K562 (cell line): ENCODE data around the gene FAM78B. TPM values are rescaled to one million over a fixed set of nuclear protein-coding genes. Genes with fewer than 3 reads are reported as not detected.

Experiments
- ATAC-seq: fragments of 200-7000 bp; cut with Tn5 transposase; 3 replicates; pipeline ENCODE4 v1.9.1; 2020; ENCODE audit warnings: moderate library complexity
- BruUV-seq: library from RNA; stranded (reverse); fragments of 400-500 nt; replicated peaks from 2 replicates; lab custom pipeline; 2021; lab: Mats Ljungman, UMichigan
- CTCF ChIA-PET: fragments of 300-600 bp; formaldehyde crosslinking; extraction: SDS; loops from one replicate; lab custom pipeline; 2021; ENCODE audit warnings: low intra/inter-chr PET ratio; lab: Yijun Ruan, JAX
- POLR2A ChIA-PET: fragments of 300-600, 350-650 bp; sonication (Branson Sonifier 250); formaldehyde crosslinking; extraction: SDS; loops from one replicate; lab custom pipeline; 2021; ENCODE audit warnings: antibody characterized with exemption, inconsistent platforms; lab: Yijun Ruan, JAX
- DNase-seq, 4 experiments: peaks; one replicate each; pipeline versions ENCODE4 v3.0.0 to v3.0.0-alpha.2; 2011 to 2018; ENCODE audit warnings: low spot score in 3 of 4, mixed read lengths in 3 of 4; ENCODE audit errors: extremely low read depth in 1 of 4
- FAIRE-seq: peaks from 2 replicates; lab custom pipeline; 2011; peaks lifted over from hg19 to GRCh38; lab: Jason Lieb, UNC
- H2AFZ ChIP-seq: 2 replicates; pipeline ENCODE4 v1.6.0; 2011; ENCODE audit warnings: low read depth, low read length, control low read depth, inconsistent platforms
- H3K27ac ChIP-seq: fragments of 200-600 bp; 3 replicates; pipeline ENCODE4 v1.8.0; 2011; ENCODE audit warnings: low read depth, mild to moderate bottlenecking, control low read depth, inconsistent platforms, low read length, moderate library complexity, mixed read lengths; ENCODE audit errors: extremely low read depth
- H3K27me3 ChIP-seq, 2 experiments: fragments of 300-600 bp in 1 of 2; 2 replicates in 1 of 2; 3 replicates in 1 of 2; pipeline versions ENCODE4 v1.6.0 to v1.8.0; 2011; ENCODE audit warnings: inconsistent platforms in 2 of 2, low read length in 2 of 2, mild to moderate bottlenecking in 1 of 2, mixed read lengths in 1 of 2, moderate library complexity in 1 of 2; ENCODE audit not compliant: control insufficient read depth in 2 of 2, insufficient read depth in 2 of 2
- H3K36me3 ChIP-seq: fragments of 300-600 bp; 3 replicates; pipeline ENCODE4 v1.8.0; 2011; ENCODE audit warnings: mild to moderate bottlenecking, low read length, inconsistent platforms; ENCODE audit not compliant: control insufficient read depth, insufficient read depth
- H3K4me1 ChIP-seq, 2 experiments: fragments of 200-600 bp in 1 of 2; replicated peaks in 1 of 2; 2 replicates in 1 of 2; 3 replicates in 1 of 2; pipeline versions ENCODE4 v1.5.1 to v1.8.0; 2011; ENCODE audit warnings: inconsistent platforms in 2 of 2, low read length in 2 of 2, mild to moderate bottlenecking in 1 of 2, mixed read lengths in 1 of 2, moderate library complexity in 1 of 2; ENCODE audit not compliant: control insufficient read depth in 2 of 2, insufficient read depth in 2 of 2
- H3K4me2 ChIP-seq: 2 replicates; pipeline ENCODE4 v1.6.1; 2011; ENCODE audit warnings: low read length, control low read depth, inconsistent platforms, mixed read lengths; ENCODE audit not compliant: insufficient read depth
- H3K4me3 ChIP-seq: fragments of 200-600 bp; sonication (generic), shearing (Covaris generic); 2 replicates; pipeline ENCODE4 v1.5.1; 2016; ENCODE audit warnings: control low read depth, inconsistent platforms
- H3K79me2 ChIP-seq: fragments of 200-600 bp; 3 replicates; pipeline ENCODE4 v1.8.0; 2011; ENCODE audit warnings: low read length, inconsistent platforms; ENCODE audit not compliant: control insufficient read depth, insufficient read depth
- H3K9ac ChIP-seq, 2 experiments: 2 replicates each; pipeline versions ENCODE4 v1.6.0 to v1.6.1; 2011; ENCODE audit warnings: low read depth in 2 of 2, low read length in 2 of 2, control low read depth in 1 of 2, inconsistent platforms in 1 of 2, mild to moderate bottlenecking in 1 of 2, mixed read lengths in 1 of 2; ENCODE audit not compliant: insufficient read depth in 1 of 2
- H3K9me1 ChIP-seq: one replicate; pipeline ENCODE4 v1.6.0; 2011; ENCODE audit warnings: inconsistent platforms, mild to moderate bottlenecking, low read length, moderate library complexity; ENCODE audit not compliant: control insufficient read depth, insufficient read depth
- H3K9me3 ChIP-seq: replicated peaks from 2 replicates; pipeline ENCODE4 v1.5.1; 2011; ENCODE audit warnings: low read depth, low read length, inconsistent platforms; ENCODE audit not compliant: control insufficient read depth, insufficient read depth
- H4K20me1 ChIP-seq: replicated peaks from 2 replicates; pipeline ENCODE4 v1.6.1; 2011; ENCODE audit warnings: low read length, inconsistent platforms, mixed read lengths; ENCODE audit not compliant: control insufficient read depth, insufficient read depth
- FOXO4 ChIP-seq: fragments of 450-650 bp; formaldehyde crosslinking; IDR thresholded peaks from 2 replicates; pipeline ENCODE4 v1.4.0; 2020; ENCODE audit warnings: mild to moderate bottlenecking, moderate library complexity
- NFIX ChIP-seq: fragments of 250-450 bp; sonication (Bioruptor Pico); IDR thresholded peaks from 2 replicates; pipeline ENCODE4 v1.4.0; 2020; ENCODE audit warnings: low read depth, mild to moderate bottlenecking, moderate library complexity
- RNF219 ChIP-seq: fragments of 250-450 bp; sonication (Bioruptor Pico); IDR thresholded peaks from 2 replicates; pipeline ENCODE4 v1.5.0; 2022; ENCODE audit warnings: mild to moderate bottlenecking
- SETDB1 ChIP-seq: IDR thresholded peaks from one replicate; pipeline ENCODE4 v1.6.1; 2012; ENCODE audit warnings: low read length, control low read depth, inconsistent platforms
- SNIP1 ChIP-seq: fragments of 450-650 bp; IDR thresholded peaks from 2 replicates; pipeline ENCODE4 v1.7.1; 2017; ENCODE audit warnings: low read depth, mild to moderate bottlenecking
- TBL1XR1 ChIP-seq, 2 experiments: IDR thresholded peaks; 2 replicates each; pipeline ENCODE4 v1.6.1; 2012; ENCODE audit warnings: improper control_type of control experiment in 2 of 2, low read length in 2 of 2, mild to moderate bottlenecking in 1 of 2
- TRIM28 ChIP-seq: fragments of 450-650 bp; IDR thresholded peaks from 2 replicates; pipeline ENCODE4 v1.6.1; 2017
- ZC3H8 ChIP-seq: fragments of 450-650 bp; IDR thresholded peaks from 2 replicates; pipeline ENCODE4 v1.6.1; 2017
- ZNF263 ChIP-seq: sonication (generic); formaldehyde crosslinking; IDR thresholded peaks from 2 replicates; pipeline ENCODE4 v1.8.0; 2022; ENCODE audit warnings: mild to moderate bottlenecking, missing genetic modification reagents, borderline replicate concordance
- ZNF395 ChIP-seq: fragments of 200-800 bp; sonication (Bioruptor generic); IDR thresholded peaks from 2 replicates; pipeline ENCODE4 v1.6.1; 2017; ENCODE audit warnings: missing genetic modification characterization, missing compliant biosample characterization
- WGBS: fragments of 100-300 bp; shearing (Covaris generic); methylation state at CpG from one replicate; pipeline ENCODE4 v1.1.6; 2016; ENCODE audit warnings: low coverage, mixed read lengths; ENCODE audit not compliant: insufficient coverage; ENCODE audit errors: missing lambda C conversion rate; 5-methylcytosine and 5-hydroxymethylcytosine counted together
- in situ Hi-C: fragments of 300-500 bp; cut with MboI; formaldehyde crosslinking; loops from 4 replicates; pipeline ENCODE4 v1.15.0; 2018; ENCODE audit warnings: inconsistent platforms, mixed read lengths
- intact Hi-C: fragments of 100-400 bp; cut with micrococcal nuclease; formaldehyde crosslinking; loops from 2 replicates; pipeline ENCODE4 v1.14.2; 2022
- polyA plus RNA-seq, 8 experiments: library from polyadenylated mRNA; depleted of rRNA in 4 of 8; stranded (reverse) in 5 of 8; unstranded in 3 of 8; fragments of >200 nt; fragmentation: Nextera tagmentation in 2 of 8; fragmentation: Illumina TruSeq in 1 of 8; extraction: Ambion mirVana in 2 of 8; extraction: Trizol in 1 of 8; gene quantifications; 2 replicates each; pipeline versions ENCODE4 v1.2.1 to v1.2.3, GENCODE V29; 2011 to 2014; ENCODE audit warnings: inconsistent platforms in 1 of 8, missing spikeins in 1 of 8
- total RNA-seq, 7 experiments: library from RNA; depleted of rRNA in 6 of 7; stranded (reverse); fragments of >200 nt in 6 of 7; fragmentation: Illumina TruSeq in 2 of 7; extraction: Trizol in 2 of 7; gene quantifications; 2 replicates each; pipeline versions ENCODE4 v1.2.1 to v1.2.3, GENCODE V29; 2011 to 2021; ENCODE audit warnings: low replicate concordance in 1 of 7

The FAM78B gene
- total and polyA plus RNA-seq, 9 of the 15 experiments (the other 6 are each of a cell fraction or from before 2014, with no cell fraction given): 0.04 to 0.43 (median 0.29) TPM; not detected in 1

GRCh38 chr1:166156674-166157073, 10.1 kb downstream of the FAM78B start:
- POLR2A ChIA-PET: interaction anchor here (0.6 to 1.3 kb wide), 4 partner anchors 10 to 191 kb away, joined by 3 read pairs; no protein-coding TSS in a partner anchor
- no TSS peak for BruUV-seq

GRCh38 chr1:166155108-166155507, 11.7 kb downstream of the FAM78B start:
- no peak for FAIRE-seq
- in situ Hi-C loops: no loop called here
- WGBS: 0% methylated on average over 5 of the region's 5 CpGs
- TF ChIP-seq NFIX (CRISPR knock-in tag) (no peak), TRIM28 (no peak), TBL1XR1 (IDR thresholded peaks at IDR 0.05; ENCODE audit: low read length in 2 of 2) (no peak), RNF219 (no peak), SNIP1 (no peak), ZC3H8 (no peak), ZNF395 (CRISPR knock-in tag) (no peak), ZNF263 (no peak)

More at GRCh38 chr1:166156674-166157073, 10.1 kb downstream of the FAM78B start:
- no peaks in the 10 kb centered on the region for H3K9me3 ChIP-seq
- CTCF ChIA-PET: no interaction called here
- H3K9ac ChIP-seq: no peak overlapping the region
- H3K9me1 ChIP-seq: peaks cover 3% of the 10 kb centered on the region
- H3K27ac ChIP-seq: no peak overlapping the region
- H3K27me3 ChIP-seq: peaks cover 12 to 19% of the 10 kb centered on the region in 2 experiments; a peak in 4 of 5 replicates
- intact Hi-C loops: no loop called here
- H4K20me1 ChIP-seq: peaks cover 3% of the 10 kb centered on the region; the same call in 1 of the 2 replicates
- no peak for DNase-seq
- H3K79me2 ChIP-seq: no peaks in the 10 kb centered on the region
- H3K4me2 ChIP-seq: no peak overlapping the region
- no peak for ATAC-seq
- TF ChIP-seq SETDB1: no peak
- TF ChIP-seq FOXO4 (CRISPR knock-in tag): no peak
- 0% methylated on average over 1 of the region's 3 CpGs for WGBS
- no peaks in the 10 kb centered on the region for H3K36me3 ChIP-seq
- no peak overlapping the region for H3K4me3 ChIP-seq
- in situ Hi-C loops: no loop called here
- H2AFZ ChIP-seq: no peak overlapping the region
- FAIRE-seq: no peak
- H3K4me1 ChIP-seq: no peaks in the 10 kb centered on the region

More at GRCh38 chr1:166155108-166155507, 11.7 kb downstream of the FAM78B start:
- Histone ChIP-seq H3K27me3 (peaks cover 9 to 16% of the 10 kb centered on the region in 2 experiments; a peak in 4 of 5 replicates), H3K79me2 (no peaks in the 10 kb centered on the region), H3K9me3 (no peaks in the 10 kb centered on the region), H3K9ac (no peak overlapping the region), H3K4me1 (no peaks in the 10 kb centered on the region), H3K9me1 (peaks cover 3% of the 10 kb centered on the region), H4K20me1 (peaks cover 3% of the 10 kb centered on the region; the same call in 1 of the 2 replicates), H3K36me3 (no peaks in the 10 kb centered on the region), H2AFZ (no peak overlapping the region), H3K27ac (no peak overlapping the region), H3K4me2 (no peak overlapping the region), H3K4me3 (no peak overlapping the region)
- ChIA-PET CTCF (no interaction called here), POLR2A (interaction anchor here (1.8 kb wide), 1 partner anchor 11 kb away, joined by 5 read pairs; no protein-coding TSS in a partner anchor)
- no TSS peak for BruUV-seq
- intact Hi-C loops: no loop called here
- DNase-seq (no peak), ATAC-seq (no peak)
